ENCODE data around the gene MAGIX.

The MAGIX gene

GRCh38 chrX:49183701-49184281 lies 21.2 kb downstream of the MAGIX start:
- TF ChIP-seq CTCF (IDR thresholded peaks at IDR 0.05; ENCODE audit: low read depth, low read length) = no peak
- no peak for DNase-seq (ENCODE audit: low read depth, low spot score)
- in situ Hi-C loops (cut with HindIII; ENCODE audit: low sequenced_read_pairs) = no loop called here
- H3K4me3 ChIP-seq (ENCODE audit: low read depth, low read length) = peak overlapping the region; percentile 31

GRCh38 chrX:49184294-49185281 lies 22.0 kb downstream of the MAGIX start:
- in situ Hi-C loops (cut with HindIII; ENCODE audit: low sequenced_read_pairs) = no loop called here
- H3K4me3 ChIP-seq (ENCODE audit: low read depth, low read length) = peak overlapping the region; percentile 31
- peak; percentile 85 for DNase-seq (ENCODE audit: low read depth, low spot score)
- TF ChIP-seq CTCF (IDR thresholded peaks at IDR 0.05; ENCODE audit: low read depth, low read length) = no peak

GRCh38 chrX:49186125-49187027 lies 23.8 kb downstream of the MAGIX start, which contains the start of gene PRICKLE3:
Gene PRICKLE3, minus strand, starts transcription at chrX:49186373. Its CDS starts 76 bp downstream, at chrX:49186297.
- peak; percentile 24 for DNase-seq (ENCODE audit: low read depth, low spot score)
- peak within 1 kb of the TSS; percentile 54 for H3K4me3 ChIP-seq (ENCODE audit: low read depth, low read length)
- in situ Hi-C loops (cut with HindIII; ENCODE audit: low sequenced_read_pairs) = no loop called here
- TF ChIP-seq CTCF (IDR thresholded peaks at IDR 0.05; ENCODE audit: low read depth, low read length) = peak; percentile 30

GRCh38 chrX:49187028-49187394 lies 24.5 kb downstream of the MAGIX start:
- no peak for TF ChIP-seq CTCF (IDR thresholded peaks at IDR 0.05; ENCODE audit: low read depth, low read length)
- no peak overlapping the region for H3K4me3 ChIP-seq (ENCODE audit: low read depth, low read length)
- in situ Hi-C loops (cut with HindIII; ENCODE audit: low sequenced_read_pairs) = no loop called here
- DNase-seq (ENCODE audit: low read depth, low spot score) = no peak

GRCh38 chrX:49187526-49187925 lies 25.0 kb downstream of the MAGIX start:
- in situ Hi-C loops (cut with HindIII; ENCODE audit: low sequenced_read_pairs) = no loop called here
- no peak overlapping the region for H3K4me3 ChIP-seq (ENCODE audit: low read depth, low read length)
- no peak for DNase-seq (ENCODE audit: low read depth, low spot score)
- no peak for TF ChIP-seq CTCF (IDR thresholded peaks at IDR 0.05; ENCODE audit: low read depth, low read length)

- no peak for DNase-seq (ENCODE audit: low read depth, low spot score)
- no peak for TF ChIP-seq CTCF (IDR thresholded peaks at IDR 0.05; ENCODE audit: low read depth, low read length)
- in situ Hi-C loops (cut with HindIII; ENCODE audit: low sequenced_read_pairs) = no loop called here
- no peak overlapping the region for H3K4me3 ChIP-seq (ENCODE audit: low read depth, low read length)
Measured at GRCh38 chrX:49188468-49189076, 26.0 kb downstream of the MAGIX start.

All from astrocyte of the spinal cord (primary cell).